Measurements from ENCODE around the gene RTEL1.
A peak's percentile ranks its signal among the peaks of the same experiment; 100 is the strongest.
"Not testable (repeated sequence)": the region's sequence is repeated elsewhere in the genome, so short reads cannot be mapped to it uniquely, and the experiment has no call there.

RTEL1 gene

DNA sequence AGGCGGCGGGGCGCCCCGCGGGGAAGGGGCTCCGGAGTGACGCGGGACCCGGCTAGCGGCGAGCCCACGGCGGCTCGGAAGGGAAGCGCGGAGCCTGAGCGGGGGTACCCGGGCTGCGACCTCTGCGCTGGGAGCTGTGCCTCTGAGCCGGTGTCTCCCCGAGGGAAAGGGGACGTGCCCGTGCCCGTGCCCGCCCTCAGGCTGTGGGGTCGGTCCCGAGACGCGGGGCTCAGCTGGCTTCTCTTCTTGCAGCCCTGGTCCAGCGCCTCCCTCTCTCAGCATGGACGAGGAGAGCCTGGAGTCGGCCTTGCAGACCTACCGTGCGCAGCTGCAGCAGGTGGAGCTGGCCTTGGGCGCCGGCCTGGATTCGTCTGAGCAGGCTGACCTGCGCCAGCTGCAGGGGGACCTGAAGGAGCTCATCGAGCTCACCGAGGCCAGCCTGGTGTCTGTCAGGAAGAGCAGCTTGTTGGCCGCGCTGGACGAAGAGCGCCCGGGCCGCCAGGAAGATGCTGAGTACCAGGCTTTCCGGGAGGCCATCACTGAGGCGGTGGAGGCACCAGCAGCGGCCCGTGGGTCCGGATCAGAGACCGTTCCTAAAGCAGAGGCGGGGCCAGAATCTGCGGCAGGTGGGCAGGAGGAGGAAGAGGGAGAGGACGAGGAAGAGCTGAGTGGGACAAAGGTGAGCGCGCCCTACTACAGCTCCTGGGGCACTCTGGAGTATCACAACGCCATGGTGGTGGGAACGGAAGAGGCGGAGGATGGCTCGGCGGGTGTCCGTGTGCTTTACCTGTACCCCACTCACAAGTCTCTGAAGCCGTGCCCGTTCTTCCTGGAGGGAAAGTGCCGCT lies 50.4 kb downstream of the RTEL1 start:
- H3K9ac ChIP-seq (ENCODE audit: low read depth, low read length) = peak overlapping the region; percentile 70; the same call in 1 of the 2 replicates
- H3K9me3 ChIP-seq (ENCODE audit: insufficient read depth, low read depth, low read length) = no peaks in the 10 kb centered on the region
- peaks cover 61% of the 10 kb centered on the region for H3K36me3 ChIP-seq (ENCODE audit: insufficient read depth, low read depth, low read length)
- H3K27ac ChIP-seq (ENCODE audit: low read length) = no peak overlapping the region
- H3K27me3 ChIP-seq (ENCODE audit: insufficient read depth, low read length) = no peaks in the 10 kb centered on the region
- H3K4me3 ChIP-seq (ENCODE audit: low read length) = peak overlapping the region; percentile 84
- peaks cover 4% of the 10 kb centered on the region; the same call in 1 of the 2 replicates for H3K4me1 ChIP-seq (ENCODE audit: insufficient read depth, low read length)

GRCh38 chr20:63709149-63709527 lies 51.0 kb downstream of the RTEL1 start:
- H3K9ac ChIP-seq (ENCODE audit: low read depth, low read length) = peak overlapping the region; percentile 70; the same call in 1 of the 2 replicates
- no peaks in the 10 kb centered on the region for H3K9me3 ChIP-seq (ENCODE audit: insufficient read depth, low read depth, low read length)
- no peaks in the 10 kb centered on the region for H3K27me3 ChIP-seq (ENCODE audit: insufficient read depth, low read length)
- peaks cover 61% of the 10 kb centered on the region for H3K36me3 ChIP-seq (ENCODE audit: insufficient read depth, low read depth, low read length)
- H3K4me1 ChIP-seq (ENCODE audit: insufficient read depth, low read length) = peaks cover 4% of the 10 kb centered on the region; the same call in 1 of the 2 replicates
- no peak overlapping the region for H3K27ac ChIP-seq (ENCODE audit: low read length)
- peak overlapping the region; percentile 84; the same call in 1 of the 2 replicates for H3K4me3 ChIP-seq (ENCODE audit: low read length)

- no peaks in the 10 kb centered on the region for H3K27me3 ChIP-seq (ENCODE audit: insufficient read depth, low read length)
- H3K36me3 ChIP-seq (ENCODE audit: insufficient read depth, low read depth, low read length) = peaks cover 49% of the 10 kb centered on the region
- H3K4me1 ChIP-seq (ENCODE audit: insufficient read depth, low read length) = peaks cover 4% of the 10 kb centered on the region; the same call in 1 of the 2 replicates
- no peaks in the 10 kb centered on the region for H3K9me3 ChIP-seq (ENCODE audit: insufficient read depth, low read depth, low read length)
- H3K9ac ChIP-seq (ENCODE audit: low read depth, low read length) = no peak overlapping the region
- no peak overlapping the region for H3K27ac ChIP-seq (ENCODE audit: low read length)
- no peak overlapping the region for H3K4me3 ChIP-seq (ENCODE audit: low read length)
These were observed 53.1 kb downstream of the RTEL1 start for GRCh38 chr20:63711085-63711645.

- H3K4me1 ChIP-seq (ENCODE audit: insufficient read depth, low read length) = no peaks in the 10 kb centered on the region
These were observed 54.1 kb downstream of the RTEL1 start for GRCh38 chr20:63712191-63712590.

GRCh38 chr20:63714858-63715257 lies 56.7 kb downstream of the RTEL1 start:
- Histone ChIP-seq H3K36me3 (ENCODE audit: insufficient read depth, low read depth, low read length) (peaks cover 51% of the 10 kb centered on the region), H3K9ac (ENCODE audit: low read depth, low read length) (no peak overlapping the region), H3K4me3 (ENCODE audit: low read length) (no peak overlapping the region), H3K9me3 (ENCODE audit: insufficient read depth, low read depth, low read length) (no peaks in the 10 kb centered on the region), H3K4me1 (ENCODE audit: insufficient read depth, low read length) (no peaks in the 10 kb centered on the region), H3K27ac (ENCODE audit: low read length) (no peak overlapping the region), H3K27me3 (ENCODE audit: insufficient read depth, low read length) (no peaks in the 10 kb centered on the region)

More at GRCh38 chr20:63712191-63712590, 54.1 kb downstream of the RTEL1 start:
- H3K27me3 ChIP-seq (ENCODE audit: insufficient read depth, low read length) = no peaks in the 10 kb centered on the region
- H3K9me3 ChIP-seq (ENCODE audit: insufficient read depth, low read depth, low read length) = no peaks in the 10 kb centered on the region
- H3K36me3 ChIP-seq (ENCODE audit: insufficient read depth, low read depth, low read length) = peaks cover 44% of the 10 kb centered on the region
- no peak overlapping the region for H3K9ac ChIP-seq (ENCODE audit: low read depth, low read length)
- no peak overlapping the region for H3K27ac ChIP-seq (ENCODE audit: low read length)
- H3K4me3 ChIP-seq (ENCODE audit: low read length) = no peak overlapping the region

DNA sequence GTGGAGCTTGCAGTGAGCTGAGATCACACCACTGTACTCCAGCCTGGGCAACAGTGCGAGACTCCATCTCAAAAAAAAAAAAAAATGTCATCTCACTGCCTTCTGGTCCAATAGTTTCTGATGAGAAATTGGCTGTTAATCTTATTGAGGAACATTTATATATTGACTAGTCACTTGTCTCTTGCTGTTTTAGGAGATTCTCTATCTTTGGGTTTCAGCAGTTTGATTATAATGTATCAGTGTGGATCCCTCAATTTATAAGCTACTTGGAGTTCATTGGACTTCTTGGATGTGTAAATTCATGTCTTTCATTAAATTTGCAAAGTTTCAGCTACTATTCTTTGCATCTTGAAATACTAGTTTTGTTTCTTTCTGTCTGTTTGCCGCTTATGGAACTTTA lies 60.9 kb downstream of the RTEL1 start:
- H3K4me3 ChIP-seq (ENCODE audit: low read length) = no peak overlapping the region
- H3K27me3 ChIP-seq (ENCODE audit: insufficient read depth, low read length) = no peaks in the 10 kb centered on the region
- H3K36me3 ChIP-seq (ENCODE audit: insufficient read depth, low read depth, low read length) = peaks cover 37% of the 10 kb centered on the region
- H3K27ac ChIP-seq (ENCODE audit: low read length) = no peak overlapping the region
- no peak overlapping the region for H3K9ac ChIP-seq (ENCODE audit: low read depth, low read length)
- H3K4me1 ChIP-seq (ENCODE audit: insufficient read depth, low read length) = no peaks in the 10 kb centered on the region
- H3K9me3 ChIP-seq (ENCODE audit: insufficient read depth, low read depth, low read length) = no peaks in the 10 kb centered on the region

DNA sequence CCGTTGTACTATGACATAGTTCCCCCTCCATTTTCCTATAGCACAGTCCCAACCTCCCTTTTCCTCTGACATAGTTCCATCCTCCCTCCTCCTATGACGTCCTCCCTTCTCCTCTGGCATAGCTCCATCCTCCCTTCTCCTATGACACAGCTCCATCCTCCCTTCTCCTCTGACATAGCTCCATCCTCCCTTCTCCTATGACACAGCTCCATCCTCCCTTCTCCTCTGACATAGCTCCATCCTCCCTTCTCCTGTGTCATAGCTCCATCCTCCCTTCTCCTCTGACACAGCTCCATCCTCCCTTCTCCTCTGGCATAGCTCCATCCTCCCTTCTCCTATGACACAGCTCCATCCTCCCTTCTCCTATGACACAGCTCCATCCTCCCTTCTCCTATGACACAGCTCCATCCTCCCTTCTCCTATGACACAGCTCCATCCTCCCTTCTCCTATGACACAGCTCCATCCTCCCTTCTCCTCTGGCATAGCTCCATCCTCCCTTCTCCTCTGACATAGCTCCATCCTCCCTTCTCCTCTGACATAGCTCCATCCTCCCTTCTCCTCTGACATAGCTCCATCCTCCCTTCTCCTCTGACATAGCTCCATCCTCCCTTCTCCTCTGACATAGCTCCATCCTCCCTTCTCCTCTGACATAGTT lies 65.0 kb downstream of the RTEL1 start:
- not testable (repeated sequence) for H3K9ac ChIP-seq (ENCODE audit: low read depth, low read length); H3K27me3 ChIP-seq (ENCODE audit: insufficient read depth, low read length); H3K4me1 ChIP-seq (ENCODE audit: insufficient read depth, low read length); H3K9me3 ChIP-seq (ENCODE audit: insufficient read depth, low read depth, low read length); H3K4me3 ChIP-seq (ENCODE audit: low read length); H3K27ac ChIP-seq (ENCODE audit: low read length)
- H3K36me3 ChIP-seq (ENCODE audit: insufficient read depth, low read depth, low read length) = peaks cover 22% of the 10 kb centered on the region

DNA sequence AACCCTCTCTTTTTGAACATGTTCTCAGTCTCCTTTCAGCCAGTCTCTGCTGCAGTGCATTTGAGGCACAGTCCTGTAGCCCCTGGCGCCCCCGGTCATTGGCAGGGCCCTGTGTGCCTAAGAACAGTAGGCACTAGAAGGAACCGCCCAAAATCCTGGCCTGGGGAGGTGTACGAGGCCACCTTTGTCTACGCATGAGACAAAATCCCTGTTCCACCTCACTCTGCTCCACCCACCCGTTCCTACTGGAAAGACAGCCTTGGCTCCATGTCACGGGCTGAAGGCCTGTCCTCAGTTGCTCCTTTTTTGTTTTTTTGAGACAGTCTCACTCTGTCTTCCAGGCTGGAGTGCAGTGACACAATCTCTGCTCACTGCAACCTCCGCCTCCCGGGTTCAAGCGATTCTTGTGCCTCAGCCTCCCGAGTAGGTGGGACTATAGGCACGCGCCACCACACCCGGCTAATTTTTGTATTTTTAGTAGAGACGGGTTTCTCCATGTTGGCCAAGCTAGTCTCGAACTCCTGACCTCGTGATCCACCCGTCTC lies 72.1 kb downstream of the RTEL1 start:
- H3K36me3 ChIP-seq (ENCODE audit: insufficient read depth, low read depth, low read length) = peaks cover 22% of the 10 kb centered on the region
- not testable (repeated sequence) for H3K9ac ChIP-seq (ENCODE audit: low read depth, low read length); H3K9me3 ChIP-seq (ENCODE audit: insufficient read depth, low read depth, low read length); H3K4me3 ChIP-seq (ENCODE audit: low read length); H3K27ac ChIP-seq (ENCODE audit: low read length); H3K4me1 ChIP-seq (ENCODE audit: insufficient read depth, low read length); H3K27me3 ChIP-seq (ENCODE audit: insufficient read depth, low read length)

DNA sequence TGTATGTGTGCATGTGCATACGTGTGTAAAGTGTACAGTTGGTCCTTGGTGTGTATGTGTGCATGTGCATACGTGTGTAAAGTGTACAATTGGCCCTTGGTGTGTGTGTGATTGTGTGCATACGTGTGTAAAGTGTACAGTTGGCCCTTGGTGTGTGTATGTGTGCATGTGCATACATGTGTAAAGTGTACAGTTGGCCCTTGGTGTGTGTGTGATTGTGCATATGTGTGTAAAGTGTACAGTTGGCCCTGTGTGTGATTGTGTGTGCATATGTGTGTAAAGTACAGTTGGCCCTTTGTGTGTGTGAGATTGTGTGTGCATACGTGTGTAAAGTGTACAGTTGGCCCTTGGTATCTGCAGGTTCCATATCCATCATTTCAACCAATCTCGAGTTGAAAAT lies 73.3 kb downstream of the RTEL1 start:
- Histone ChIP-seq H3K4me3 (ENCODE audit: low read length) (no peak overlapping the region), H3K27ac (ENCODE audit: low read length) (no peak overlapping the region), H3K9ac (ENCODE audit: low read depth, low read length) (no peak overlapping the region), H3K4me1 (ENCODE audit: insufficient read depth, low read length) (no peaks in the 10 kb centered on the region), H3K27me3 (ENCODE audit: insufficient read depth, low read length) (no peaks in the 10 kb centered on the region), H3K36me3 (ENCODE audit: insufficient read depth, low read depth, low read length) (peaks cover 31% of the 10 kb centered on the region), H3K9me3 (ENCODE audit: insufficient read depth, low read depth, low read length) (no peaks in the 10 kb centered on the region)

- H3K9me3 ChIP-seq (ENCODE audit: insufficient read depth, low read depth, low read length) = no peaks in the 10 kb centered on the region
- no peak overlapping the region for H3K9ac ChIP-seq (ENCODE audit: low read depth, low read length)
- no peaks in the 10 kb centered on the region for H3K27me3 ChIP-seq (ENCODE audit: insufficient read depth, low read length)
- no peak overlapping the region for H3K4me3 ChIP-seq (ENCODE audit: low read length)
- peaks cover 31% of the 10 kb centered on the region for H3K36me3 ChIP-seq (ENCODE audit: insufficient read depth, low read depth, low read length)
- no peaks in the 10 kb centered on the region for H3K4me1 ChIP-seq (ENCODE audit: insufficient read depth, low read length)
- no peak overlapping the region for H3K27ac ChIP-seq (ENCODE audit: low read length)
These were observed 74.3 kb downstream of the RTEL1 start for GRCh38 chr20:63732118-63733095.

DNA sequence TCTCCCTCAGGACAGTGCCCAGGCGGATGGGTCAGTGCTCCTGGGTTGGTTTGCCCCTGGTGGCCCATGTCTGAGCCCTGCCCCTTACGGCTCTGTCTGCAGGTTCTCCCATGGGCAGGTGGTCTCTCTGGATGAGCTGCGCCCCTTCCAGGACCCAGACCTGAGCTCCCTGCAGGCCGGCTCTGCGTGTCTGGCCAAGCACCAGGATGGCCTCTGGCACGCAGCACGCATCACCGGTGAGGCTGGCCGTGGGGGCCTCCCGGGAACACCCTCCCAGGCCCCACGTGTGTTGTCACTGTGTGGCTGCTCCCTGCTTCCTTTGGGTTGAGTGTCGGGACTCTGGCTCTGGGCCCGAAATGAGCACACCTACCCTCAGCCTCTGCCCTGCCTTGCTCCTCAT lies 75.0 kb downstream of the RTEL1 start:
- no peak overlapping the region for H3K27ac ChIP-seq (ENCODE audit: low read length)
- H3K9me3 ChIP-seq (ENCODE audit: insufficient read depth, low read depth, low read length) = no peaks in the 10 kb centered on the region

More for the DNA sequence above, 75.0 kb downstream of the RTEL1 start:
- Histone ChIP-seq H3K9ac (ENCODE audit: low read depth, low read length) (no peak overlapping the region), H3K4me3 (ENCODE audit: low read length) (no peak overlapping the region), H3K36me3 (ENCODE audit: insufficient read depth, low read depth, low read length) (peaks cover 31% of the 10 kb centered on the region), H3K4me1 (ENCODE audit: insufficient read depth, low read length) (no peaks in the 10 kb centered on the region), H3K27me3 (ENCODE audit: insufficient read depth, low read length) (no peaks in the 10 kb centered on the region; the same call in 1 of the 2 replicates)

Measured in iPS-20b (cell line).